ENCODE measurements around the gene TMEM145.

TMEM145 gene

GRCh38 chr19:42279902-42280814 is 33.0 kb upstream of the TMEM145 start:
- H3K79me2 ChIP-seq (ENCODE audit: insufficient read depth, low read length) = no peaks in the 10 kb centered on the region
- H3K27ac ChIP-seq (ENCODE audit: low read depth, low read length, poor library complexity, severe bottlenecking) = peak overlapping the region; percentile 92
- no peak overlapping the region for H2AFZ ChIP-seq (ENCODE audit: low read length)
- no peaks in the 10 kb centered on the region for H3K27me3 ChIP-seq (ENCODE audit: insufficient read depth, low read length)
- no peaks in the 10 kb centered on the region for H4K20me1 ChIP-seq (ENCODE audit: insufficient read depth, low read length)
- peak overlapping the region; percentile 71 for H3K4me2 ChIP-seq (ENCODE audit: low read length)
- TF ChIP-seq, protein P1, sequence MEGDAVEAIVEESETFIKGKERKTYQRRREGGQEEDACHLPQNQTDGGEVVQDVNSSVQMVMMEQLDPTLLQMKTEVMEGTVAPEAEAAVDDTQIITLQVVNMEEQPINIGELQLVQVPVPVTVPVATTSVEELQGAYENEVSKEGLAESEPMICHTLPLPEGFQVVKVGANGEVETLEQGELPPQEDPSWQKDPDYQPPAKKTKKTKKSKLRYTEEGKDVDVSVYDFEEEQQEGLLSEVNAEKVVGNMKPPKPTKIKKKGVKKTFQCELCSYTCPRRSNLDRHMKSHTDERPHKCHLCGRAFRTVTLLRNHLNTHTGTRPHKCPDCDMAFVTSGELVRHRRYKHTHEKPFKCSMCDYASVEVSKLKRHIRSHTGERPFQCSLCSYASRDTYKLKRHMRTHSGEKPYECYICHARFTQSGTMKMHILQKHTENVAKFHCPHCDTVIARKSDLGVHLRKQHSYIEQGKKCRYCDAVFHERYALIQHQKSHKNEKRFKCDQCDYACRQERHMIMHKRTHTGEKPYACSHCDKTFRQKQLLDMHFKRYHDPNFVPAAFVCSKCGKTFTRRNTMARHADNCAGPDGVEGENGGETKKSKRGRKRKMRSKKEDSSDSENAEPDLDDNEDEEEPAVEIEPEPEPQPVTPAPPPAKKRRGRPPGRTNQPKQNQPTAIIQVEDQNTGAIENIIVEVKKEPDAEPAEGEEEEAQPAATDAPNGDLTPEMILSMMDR (IDR thresholded peaks at IDR 0.05; ENCODE audit: low read length) = peak; percentile 84
- no peak for TF ChIP-seq EZH2 (IDR thresholded peaks at IDR 0.05; ENCODE audit: borderline replicate concordance, low read length)
- peak overlapping the region; percentile 88 for H3K9ac ChIP-seq (ENCODE audit: low read length)
- H3F3A ChIP-seq (ENCODE audit: insufficient read depth, low read length) = peaks cover 12% of the 10 kb centered on the region; the same call in 1 of the 2 replicates
- no peaks in the 10 kb centered on the region for H3K9me3 ChIP-seq (ENCODE audit: low read length)
- peaks cover 43% of the 10 kb centered on the region for H3K4me1 ChIP-seq (ENCODE audit: insufficient read depth, low read length, severe bottlenecking)
- no peaks in the 10 kb centered on the region for H3K36me3 ChIP-seq (ENCODE audit: insufficient read depth, low read length)
- peak overlapping the region; percentile 73 for H3K4me3 ChIP-seq (ENCODE audit: low read depth, low read length, poor library complexity, severe bottlenecking)
- no peaks in the 10 kb centered on the region for H3K9me2 ChIP-seq (ENCODE audit: low read depth, low read length)

- no peaks in the 10 kb centered on the region for H4K20me1 ChIP-seq (ENCODE audit: insufficient read depth, low read length)
- peak overlapping the region; percentile 71 for H3K4me2 ChIP-seq (ENCODE audit: low read length)
- H3K9ac ChIP-seq (ENCODE audit: low read length) = peak overlapping the region; percentile 88
- H3K27me3 ChIP-seq (ENCODE audit: insufficient read depth, low read length) = no peaks in the 10 kb centered on the region
- no peaks in the 10 kb centered on the region for H3K36me3 ChIP-seq (ENCODE audit: insufficient read depth, low read length)
- H3K79me2 ChIP-seq (ENCODE audit: insufficient read depth, low read length) = no peaks in the 10 kb centered on the region
- H3K9me2 ChIP-seq (ENCODE audit: low read depth, low read length) = no peaks in the 10 kb centered on the region
- H2AFZ ChIP-seq (ENCODE audit: low read length) = no peak overlapping the region
- H3F3A ChIP-seq (ENCODE audit: insufficient read depth, low read length) = peaks cover 12% of the 10 kb centered on the region; the same call in 1 of the 2 replicates
- peak overlapping the region; percentile 92 for H3K27ac ChIP-seq (ENCODE audit: low read depth, low read length, poor library complexity, severe bottlenecking)
- TF ChIP-seq, protein P1 (IDR thresholded peaks at IDR 0.05; ENCODE audit: low read length) = no peak
- no peak for TF ChIP-seq EZH2 (IDR thresholded peaks at IDR 0.05; ENCODE audit: borderline replicate concordance, low read length)
- peak overlapping the region; percentile 73 for H3K4me3 ChIP-seq (ENCODE audit: low read depth, low read length, poor library complexity, severe bottlenecking)
- H3K4me1 ChIP-seq (ENCODE audit: insufficient read depth, low read length, severe bottlenecking) = peaks cover 49% of the 10 kb centered on the region
- H3K9me3 ChIP-seq (ENCODE audit: low read length) = no peaks in the 10 kb centered on the region
Observed at GRCh38 chr19:42280815-42281145, 32.3 kb upstream of the TMEM145 start.

- H3K9ac ChIP-seq (ENCODE audit: low read length) = peak overlapping the region; percentile 88
- no peaks in the 10 kb centered on the region for H3K27me3 ChIP-seq (ENCODE audit: insufficient read depth, low read length)
- H3K4me1 ChIP-seq (ENCODE audit: insufficient read depth, low read length, severe bottlenecking) = peaks cover 54% of the 10 kb centered on the region
- TF ChIP-seq, protein P1 (IDR thresholded peaks at IDR 0.05; ENCODE audit: low read length) = no peak
- no peak for TF ChIP-seq EZH2 (IDR thresholded peaks at IDR 0.05; ENCODE audit: borderline replicate concordance, low read length)
- H2AFZ ChIP-seq (ENCODE audit: low read length) = no peak overlapping the region
- H3K4me3 ChIP-seq (ENCODE audit: low read depth, low read length, poor library complexity, severe bottlenecking) = peak overlapping the region; percentile 73
- H3K36me3 ChIP-seq (ENCODE audit: insufficient read depth, low read length) = no peaks in the 10 kb centered on the region
- H3K9me2 ChIP-seq (ENCODE audit: low read depth, low read length) = no peaks in the 10 kb centered on the region
- H4K20me1 ChIP-seq (ENCODE audit: insufficient read depth, low read length) = no peaks in the 10 kb centered on the region
- H3K9me3 ChIP-seq (ENCODE audit: low read length) = no peaks in the 10 kb centered on the region
- H3K79me2 ChIP-seq (ENCODE audit: insufficient read depth, low read length) = no peaks in the 10 kb centered on the region
- peaks cover 12% of the 10 kb centered on the region; the same call in 1 of the 2 replicates for H3F3A ChIP-seq (ENCODE audit: insufficient read depth, low read length)
- peak overlapping the region; percentile 92 for H3K27ac ChIP-seq (ENCODE audit: low read depth, low read length, poor library complexity, severe bottlenecking)
- H3K4me2 ChIP-seq (ENCODE audit: low read length) = peak overlapping the region; percentile 71
Observed at GRCh38 chr19:42281146-42281826, 31.8 kb upstream of the TMEM145 start.

Measured in OCI-LY1 (cell line).